Thoracic aorta (tissue), 2 donors: ENCODE data around the gene THEMIS2. TPM values are rescaled to one million over a fixed set of nuclear protein-coding genes. Genes with fewer than 3 reads are reported as not detected.
A peak's percentile ranks its signal among the peaks of the same experiment; 100 is the strongest.
"Not testable (repeated sequence)": the region's sequence is repeated elsewhere in the genome, so short reads cannot be mapped to it uniquely, and the experiment has no call there.

Experiments used
- ATAC-seq: fragments of 150-250 bp; one replicate; pipeline ENCODE4 v1.8.0; 2017; ENCODE audit warnings: low read depth; ENCODE audit not compliant: insufficient number of reproducible peaks, low FRiP score
- DNase-seq: peaks from one replicate; pipeline ENCODE4 v3.0.0-alpha.2; 2020; ENCODE audit warnings: low spot score
- H3K27ac ChIP-seq, 2 donors: fragments of 200-600 bp; sonication (generic); 1 replicate in 1 of 2; 2 replicates in 1 of 2; pipeline ENCODE4 v1.5.1; 2016; ENCODE audit warnings: mild to moderate bottlenecking in 2 of 2, moderate library complexity in 2 of 2
- H3K27me3 ChIP-seq: fragments of 200-600 bp; sonication (generic); replicated peaks from 2 replicates; pipeline ENCODE4 v1.6.0; 2016; ENCODE audit warnings: mild to moderate bottlenecking; ENCODE audit not compliant: insufficient read depth
- H3K36me3 ChIP-seq: fragments of 200-600 bp; sonication (generic); one replicate; pipeline ENCODE4 v1.5.1; 2016
- H3K4me1 ChIP-seq, 2 donors: fragments of 200-600 bp; sonication (generic); 1 replicate in 1 of 2; 2 replicates in 1 of 2; pipeline versions ENCODE4 v1.5.1 to v1.6.0; 2016; ENCODE audit warnings: low read depth in 2 of 2, mild to moderate bottlenecking in 1 of 2; ENCODE audit not compliant: control insufficient read depth in 1 of 2
- H3K4me3 ChIP-seq: fragments of 200-600 bp; sonication (generic); 2 replicates; pipeline ENCODE4 v1.5.1; 2016; ENCODE audit warnings: mild to moderate bottlenecking
- H3K9me3 ChIP-seq: fragments of 200-600 bp; sonication (generic); 2 replicates; pipeline ENCODE4 v1.5.1; 2016
- CTCF ChIP-seq: fragments of 200-600 bp; sonication (generic); IDR thresholded peaks from one replicate; pipeline ENCODE4 v1.5.1; 2019; ENCODE audit warnings: antibody characterized with exemption
- total RNA-seq, 2 donors: library from RNA; depleted of rRNA; stranded (reverse); fragments of >200 nt; gene quantifications; one replicate each; pipeline versions ENCODE4 v1.1.0 to v1.2.3, GENCODE V29; 2016

THEMIS2 gene
- total RNA-seq = 100 to 1,000 TPM in 1 of 2 donors, 10 to 100 TPM in 1; 46.2 to 119 TPM

- Histone ChIP-seq H3K36me3 (no peaks in the 10 kb centered on the region), H3K4me3 (peak within 1 kb of the TSS; percentile 85), H3K9me3 (no peaks in the 10 kb centered on the region), H3K4me1 (peaks cover 0 to 8% of the 10 kb centered on the region in 2 donors), H3K27me3 (no peaks in the 10 kb centered on the region), H3K27ac (peak within 1 kb of the TSS in 1 of 2 donors; percentile 56)
- no peak for TF ChIP-seq CTCF
- ATAC-seq (no peak), DNase-seq (no peak)
Measured at GRCh38 chr1:27872059-27872801, at the start of gene THEMIS2. Gene THEMIS2, plus strand, starts transcription at chr1:27872544. Its CDS starts 28 bp downstream, at chr1:27872572.

- Histone ChIP-seq H3K27ac (no peak overlapping the region), H3K36me3 (peaks cover 25% of the 10 kb centered on the region)
- no peak for DNase-seq
Measured at GRCh38 chr1:27823784-27824183, 48.6 kb upstream of the THEMIS2 start.

GRCh38 chr1:27824411-27824810 is 47.9 kb upstream of the THEMIS2 start:
- Histone ChIP-seq H3K36me3 (peaks cover 22% of the 10 kb centered on the region), H3K4me1 (no peaks in the 10 kb centered on the region), H3K27ac (no peak overlapping the region), H3K27me3 (no peaks in the 10 kb centered on the region), H3K9me3 (no peaks in the 10 kb centered on the region), H3K4me3 (no peak overlapping the region)
- no peak for ATAC-seq
- no peak for TF ChIP-seq CTCF
- DNase-seq = no peak

More at GRCh38 chr1:27823784-27824183, 48.6 kb upstream of the THEMIS2 start:
- no peak for ATAC-seq
- no peaks in the 10 kb centered on the region for H3K4me1 ChIP-seq
- no peaks in the 10 kb centered on the region for H3K27me3 ChIP-seq
- H3K9me3 ChIP-seq = no peaks in the 10 kb centered on the region
- H3K4me3 ChIP-seq = no peak overlapping the region
- no peak for TF ChIP-seq CTCF

- not testable (repeated sequence) for ATAC-seq, H3K27me3 ChIP-seq, H3K36me3 ChIP-seq, DNase-seq, H3K9me3 ChIP-seq
- Histone ChIP-seq H3K4me1 (peaks cover 9 to 22% of the 10 kb centered on the region in 2 donors), H3K27ac (peak overlapping the region in 1 of 2 donors; percentile 90), H3K4me3 (peak overlapping the region; percentile 79)
Measured at GRCh38 chr1:27829339-27829960, 42.9 kb upstream of the THEMIS2 start.

GRCh38 chr1:27830621-27831440 is 41.5 kb upstream of the THEMIS2 start, which contains the start of gene PPP1R8:
Gene PPP1R8, plus strand, starts transcription at chr1:27830782. Its CDS starts 54 bp downstream, at chr1:27830836.
- Histone ChIP-seq H3K27me3 (no peaks in the 10 kb centered on the region), H3K27ac (peak within 1 kb of the TSS; percentile 80 to 90), H3K36me3 (no peaks in the 10 kb centered on the region), H3K9me3 (no peaks in the 10 kb centered on the region), H3K4me1 (peaks cover 9 to 22% of the 10 kb centered on the region in 2 donors), H3K4me3 (peak within 1 kb of the TSS; percentile 79)
- DNase-seq = peak; percentile 73
- TF ChIP-seq CTCF = no peak
- ATAC-seq = peak; percentile 86
